CD4-positive, alpha-beta T cell treated with Interferon gamma for 1 hour (primary cell): ENCODE results near the gene OCSTAMP.

Experiments
- DNase-seq: peaks from one replicate; pipeline ENCODE4 v3.0.0-alpha.2; 2020

The OCSTAMP gene, protein sequence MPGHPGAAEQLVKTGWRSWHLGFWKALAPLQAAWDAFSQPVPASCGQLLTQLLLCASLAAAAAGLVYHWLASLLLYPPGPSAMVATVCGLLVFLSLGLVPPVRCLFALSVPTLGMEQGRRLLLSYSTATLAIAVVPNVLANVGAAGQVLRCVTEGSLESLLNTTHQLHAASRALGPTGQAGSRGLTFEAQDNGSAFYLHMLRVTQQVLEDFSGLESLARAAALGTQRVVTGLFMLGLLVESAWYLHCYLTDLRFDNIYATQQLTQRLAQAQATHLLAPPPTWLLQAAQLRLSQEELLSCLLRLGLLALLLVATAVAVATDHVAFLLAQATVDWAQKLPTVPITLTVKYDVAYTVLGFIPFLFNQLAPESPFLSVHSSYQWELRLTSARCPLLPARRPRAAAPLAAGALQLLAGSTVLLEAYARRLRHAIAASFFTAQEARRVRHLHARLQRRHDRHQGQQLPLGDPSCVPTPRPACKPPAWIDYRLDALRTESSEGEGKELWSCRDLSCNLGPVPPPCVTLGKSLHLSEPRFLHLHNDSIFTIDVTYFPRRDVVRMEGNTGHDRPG

DNA sequence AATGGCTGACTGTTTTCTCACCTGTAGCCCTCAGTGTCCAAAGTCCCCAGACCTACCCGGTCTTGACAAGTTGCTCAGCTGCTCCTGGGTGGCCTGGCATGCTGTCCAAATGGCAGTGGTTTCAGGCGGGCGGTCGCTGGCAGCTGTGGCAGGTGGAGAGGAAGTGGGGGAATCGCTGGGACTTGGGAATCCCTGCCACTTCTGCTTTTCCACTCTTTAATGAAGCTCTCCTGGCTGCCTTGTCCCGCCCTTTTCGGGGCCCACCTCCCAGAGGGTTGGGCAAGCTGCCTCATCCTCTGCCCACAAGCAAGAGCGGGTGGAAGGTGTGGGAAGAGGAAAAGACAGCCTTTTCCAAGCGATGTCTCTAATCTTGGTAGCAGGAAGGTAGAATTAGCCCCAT is at the start of gene OCSTAMP:
TSS of gene OCSTAMP (minus strand) at position 194 of the 400 bp plus-strand sequence. CDS start at position 100, 94 bp downstream.
- no peak for DNase-seq

DNA sequence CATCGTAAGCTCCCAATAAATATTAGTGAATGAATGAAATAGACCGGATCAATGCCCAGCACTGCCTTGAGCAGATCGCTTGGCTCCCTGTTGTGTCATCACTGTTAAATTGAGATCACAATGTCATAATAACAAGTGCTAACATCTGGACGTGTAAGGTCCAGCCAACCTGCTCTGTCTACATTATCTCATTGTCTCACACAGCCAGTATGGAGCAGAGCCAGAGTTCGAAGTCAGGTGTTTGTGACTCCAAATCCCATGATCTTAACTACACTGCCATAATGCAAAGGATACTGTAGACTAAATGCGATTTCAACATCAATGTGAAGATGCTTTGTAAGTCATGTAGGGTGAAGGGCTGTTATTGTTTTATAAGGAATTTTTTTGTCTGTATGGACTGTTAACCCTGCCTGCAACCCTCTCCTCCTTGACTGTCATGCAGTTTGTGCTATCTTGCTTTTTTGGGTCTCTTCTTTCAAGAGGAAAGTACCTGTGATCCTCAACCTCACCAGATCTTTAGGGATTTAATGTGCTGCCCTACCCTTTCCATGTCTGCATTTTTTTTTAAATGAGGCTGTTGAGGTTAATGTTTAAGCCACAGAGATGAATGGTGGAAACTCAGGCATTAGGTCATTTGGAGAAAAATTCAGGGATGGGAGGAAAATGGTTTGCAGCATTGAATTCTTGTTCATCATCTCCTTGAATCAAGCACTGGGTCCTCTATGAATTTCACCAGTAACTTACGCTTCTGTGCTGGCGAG is 49.0 kb upstream of the OCSTAMP start:
- DNase-seq, result no peak

DNA sequence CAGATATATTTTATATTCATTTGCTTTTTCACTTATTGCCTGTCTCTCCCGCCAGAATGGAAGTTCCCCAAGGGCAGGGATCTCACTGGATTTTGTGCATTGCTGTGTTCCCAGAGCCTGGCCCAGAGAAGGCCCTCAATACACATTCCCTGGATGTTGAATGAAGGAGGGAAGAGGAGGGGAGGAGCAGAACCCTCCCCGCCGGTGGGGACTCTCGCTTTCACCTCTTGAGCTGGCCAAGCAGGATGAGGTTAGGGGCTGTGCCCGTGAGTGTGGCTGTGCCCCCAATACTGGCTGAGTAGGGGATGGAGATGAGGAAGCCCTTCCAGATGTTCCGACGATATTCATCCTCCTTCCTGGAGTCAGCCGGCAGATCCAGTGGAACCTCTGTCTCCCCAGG is 45.5 kb upstream of the OCSTAMP start:
- no peak for DNase-seq

DNA sequence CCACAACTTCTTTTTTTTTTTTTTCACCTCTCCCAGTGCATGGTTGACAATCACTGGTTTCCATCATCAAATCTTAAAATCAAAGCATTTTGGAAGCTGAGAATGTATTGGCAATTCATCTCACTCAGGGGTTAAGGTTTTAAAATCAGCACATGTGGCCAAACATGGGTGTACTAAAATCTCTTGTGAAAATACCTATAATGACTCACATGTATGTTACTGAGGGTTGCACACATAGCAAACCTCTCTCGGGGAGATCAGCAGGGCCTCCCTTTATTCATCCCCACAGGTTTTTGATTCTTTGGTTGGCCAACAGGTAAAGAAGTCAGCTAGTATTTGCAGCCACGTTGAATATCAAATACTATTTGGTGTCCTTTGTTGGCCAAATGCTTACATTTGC is 44.3 kb upstream of the OCSTAMP start:
- no peak for DNase-seq

DNA sequence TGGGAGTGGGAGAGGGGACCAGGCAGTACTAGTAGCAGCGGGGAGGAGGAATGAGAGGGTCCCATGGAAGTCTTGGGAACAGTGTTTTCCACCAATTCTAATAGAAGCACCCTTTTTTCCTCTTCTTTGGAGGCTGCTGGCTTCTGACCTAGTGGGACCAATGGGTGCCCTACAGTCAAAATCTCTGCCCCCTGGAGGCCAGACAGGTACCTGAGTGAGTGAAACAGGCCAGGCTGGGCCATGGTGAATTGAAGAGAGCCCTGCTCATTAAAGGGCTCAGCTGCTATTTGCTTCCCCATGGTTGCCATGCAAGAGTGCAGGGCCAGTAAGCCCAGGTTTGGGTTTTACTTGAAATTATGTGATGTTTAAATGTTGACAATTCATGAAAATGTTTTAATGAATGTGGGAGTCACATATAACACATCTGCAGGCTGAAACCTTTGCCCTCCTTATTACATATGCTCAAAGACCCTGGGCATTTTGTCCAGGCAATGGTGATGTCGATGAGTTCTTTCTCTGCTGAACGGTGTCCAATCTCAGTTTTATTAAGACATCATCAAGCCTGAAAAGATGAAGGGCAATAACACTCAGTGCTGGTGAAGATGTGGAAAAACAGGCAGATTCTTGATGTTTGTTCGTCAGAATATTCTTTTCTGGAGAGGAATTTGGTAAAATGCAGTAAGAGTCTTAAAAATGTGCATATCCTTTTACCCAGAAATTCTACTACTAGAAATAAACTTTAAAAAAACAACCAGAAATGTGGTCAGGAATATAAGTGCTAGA is 42.3 kb upstream of the OCSTAMP start:
- no peak for DNase-seq

DNA sequence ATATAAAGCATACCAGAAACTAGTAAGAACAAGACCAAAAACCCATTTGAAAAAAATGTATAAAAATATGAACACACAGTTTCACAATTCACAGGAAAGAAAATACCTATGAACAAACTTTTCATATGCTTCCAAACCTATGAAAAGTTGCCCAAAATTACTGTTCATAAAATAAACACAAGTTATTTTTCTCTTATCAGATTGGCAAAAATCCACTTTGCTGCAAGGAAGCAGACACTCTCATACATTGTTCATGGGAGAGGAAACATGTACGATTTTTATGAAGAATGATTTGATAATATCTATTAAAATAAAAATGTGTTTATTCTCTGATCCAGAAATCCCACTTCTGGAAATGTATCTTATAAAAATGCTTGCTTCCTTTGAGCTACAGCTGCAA is 40.0 kb upstream of the OCSTAMP start:
- DNase-seq, result no peak

DNA sequence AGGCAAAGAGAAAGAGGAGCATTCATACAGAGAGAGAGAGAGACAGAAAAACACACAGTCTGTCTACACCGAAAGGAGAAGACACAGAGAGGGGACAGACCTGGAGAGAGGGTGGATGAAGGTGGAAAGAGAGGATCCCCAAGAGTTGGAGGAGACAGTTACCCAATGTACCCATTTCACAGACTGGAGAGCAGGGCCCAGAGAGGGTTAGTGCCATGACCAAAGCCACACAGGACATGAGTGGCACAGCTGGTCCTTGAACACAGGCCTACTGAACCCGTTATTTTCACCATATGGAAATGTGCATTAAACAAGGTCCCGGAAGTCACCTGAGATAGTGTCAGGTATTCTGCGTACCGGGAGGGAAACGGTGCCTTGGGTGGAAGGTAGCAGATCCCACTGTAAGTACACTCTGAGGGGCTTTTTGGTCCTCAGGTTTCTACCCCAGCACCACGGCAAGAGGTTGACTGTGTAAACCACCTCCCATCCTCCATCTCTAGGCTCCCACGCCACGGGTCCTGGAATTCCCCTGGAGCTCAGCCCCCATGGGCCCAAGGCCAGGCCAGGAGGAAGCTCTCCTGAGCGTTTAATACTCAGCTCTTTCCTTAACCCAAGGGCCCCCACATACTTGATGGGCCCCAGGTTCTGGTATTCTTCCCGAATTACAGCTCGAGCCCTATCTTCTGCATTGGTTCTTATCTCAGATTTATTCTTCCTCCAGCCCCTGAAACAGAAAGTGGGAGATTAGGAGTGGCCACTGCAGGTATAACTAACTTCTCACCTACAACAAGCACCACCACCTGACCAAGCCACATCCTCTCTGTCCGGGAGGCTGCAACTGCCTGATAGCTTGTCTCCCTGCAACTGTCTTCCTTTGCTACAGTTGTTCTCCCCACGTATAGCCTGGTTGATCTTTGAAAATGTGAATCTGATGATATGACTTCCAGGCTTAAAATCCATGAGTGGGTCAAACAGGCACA is 38.4 kb upstream of the OCSTAMP start:
- no peak for DNase-seq

DNA sequence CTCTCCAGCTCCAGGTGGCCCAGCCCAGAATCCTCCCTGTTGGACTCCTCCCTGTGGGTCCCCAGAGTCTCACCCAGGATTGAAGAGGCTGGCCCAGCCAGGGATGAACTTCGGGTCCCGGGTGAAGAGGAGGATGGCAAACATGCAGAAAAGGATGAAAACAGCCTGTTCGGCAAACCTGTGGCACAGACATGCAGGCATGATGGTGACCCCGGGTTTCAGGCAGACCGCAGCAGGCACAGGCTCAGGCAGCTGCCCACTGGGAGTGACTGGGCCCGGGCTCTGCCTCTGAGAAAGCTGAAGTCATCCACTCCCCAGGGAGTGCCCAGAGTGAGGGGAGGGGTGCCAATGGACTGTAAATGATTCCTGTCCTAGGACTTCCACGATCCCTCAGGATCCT is 37.5 kb upstream of the OCSTAMP start:
- DNase-seq, result no peak

DNA sequence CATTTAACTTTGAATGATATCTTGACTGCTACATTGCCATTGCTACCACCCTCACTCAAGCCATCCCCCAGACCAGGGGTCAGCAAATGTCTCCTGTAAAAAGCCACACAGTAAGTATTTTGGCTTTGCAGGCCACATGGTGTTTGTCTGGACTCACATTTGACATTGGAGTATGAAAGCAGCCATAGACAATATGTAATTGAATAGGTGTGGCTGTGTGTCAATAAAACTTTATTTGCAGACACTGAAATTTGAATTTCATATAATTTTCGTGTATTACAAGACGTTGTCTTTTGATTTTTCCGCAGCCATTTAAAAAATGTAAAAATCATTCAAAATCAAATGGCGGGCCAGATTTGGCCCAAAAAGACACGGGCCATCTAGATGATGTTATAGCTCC is 36.3 kb upstream of the OCSTAMP start:
- DNase-seq, result no peak

DNA sequence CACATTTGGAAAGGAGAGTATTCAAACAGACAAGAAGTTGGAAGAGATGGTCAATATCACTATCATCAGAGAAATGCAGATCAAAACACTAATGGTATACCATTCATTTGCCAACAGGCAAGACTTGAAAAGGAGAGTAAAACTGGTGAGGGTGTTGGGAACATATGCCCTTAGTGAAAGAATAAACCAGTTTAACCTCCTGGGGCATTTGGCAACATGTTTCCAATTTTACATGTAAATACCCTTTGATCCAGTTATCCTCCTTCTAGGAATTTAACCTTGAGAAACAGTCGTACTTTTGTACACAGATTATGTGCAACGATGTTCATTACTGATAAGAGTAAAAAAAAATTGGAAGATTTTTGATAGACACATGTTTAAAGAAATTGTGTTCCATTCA is 34.1 kb upstream of the OCSTAMP start:
- no peak for DNase-seq

DNA sequence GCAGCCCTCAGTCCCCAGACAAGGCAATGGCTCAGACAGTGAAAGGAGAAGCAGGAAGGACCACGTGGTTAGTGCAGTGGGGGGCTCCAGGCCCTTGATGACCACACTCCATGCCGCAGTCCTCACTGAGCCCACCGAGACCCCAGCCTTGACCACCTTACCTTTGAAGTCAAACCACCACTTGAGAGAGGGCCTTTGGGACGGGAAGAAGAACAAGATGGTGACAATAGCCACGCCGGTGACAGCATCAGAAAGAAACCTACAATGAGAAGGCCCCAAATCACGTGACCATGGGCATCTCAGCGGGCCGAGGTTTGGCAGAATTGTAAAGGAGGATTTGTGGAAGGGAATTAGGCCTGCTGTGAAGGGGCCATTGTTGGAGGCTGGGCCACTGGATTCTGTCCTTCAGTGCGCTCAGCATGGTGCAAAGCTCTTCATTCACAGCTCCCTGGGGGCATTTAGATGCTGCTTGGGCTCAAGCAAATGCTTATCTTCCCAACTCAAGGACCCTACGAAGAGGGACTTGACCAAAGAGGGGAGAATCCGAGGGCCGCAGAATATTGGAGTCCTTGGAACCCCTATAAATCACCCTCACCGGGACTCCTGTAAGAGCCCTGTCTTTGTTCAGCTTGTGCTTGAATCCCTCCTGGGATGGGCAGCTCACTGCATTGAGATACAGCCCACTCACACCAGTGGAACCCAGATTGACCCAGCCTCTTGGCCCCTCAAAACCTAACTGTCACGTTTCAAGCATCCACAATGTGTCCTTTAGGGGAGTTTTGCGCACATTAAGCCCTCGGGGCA is 33.2 kb upstream of the OCSTAMP start:
- DNase-seq, result no peak

DNA sequence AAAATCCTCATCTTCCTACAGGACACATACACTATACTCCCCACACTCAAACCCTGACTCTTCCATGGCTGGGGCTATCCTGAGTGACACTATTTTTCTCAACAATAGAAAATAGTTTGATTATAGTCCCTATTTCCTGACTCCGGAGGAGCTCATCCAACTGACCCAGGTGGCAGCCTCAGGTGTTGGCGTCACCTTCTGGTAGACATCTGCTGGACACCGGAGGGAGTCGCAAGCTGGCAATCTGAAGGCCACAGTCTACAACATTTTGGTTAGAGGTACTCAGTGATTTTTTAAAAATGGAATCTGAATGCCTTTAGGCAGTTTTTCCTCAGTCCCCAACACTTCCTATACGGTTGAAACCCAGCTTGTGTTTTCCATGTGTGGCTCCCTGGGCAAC is 32.2 kb upstream of the OCSTAMP start:
- DNase-seq, result no peak

DNA sequence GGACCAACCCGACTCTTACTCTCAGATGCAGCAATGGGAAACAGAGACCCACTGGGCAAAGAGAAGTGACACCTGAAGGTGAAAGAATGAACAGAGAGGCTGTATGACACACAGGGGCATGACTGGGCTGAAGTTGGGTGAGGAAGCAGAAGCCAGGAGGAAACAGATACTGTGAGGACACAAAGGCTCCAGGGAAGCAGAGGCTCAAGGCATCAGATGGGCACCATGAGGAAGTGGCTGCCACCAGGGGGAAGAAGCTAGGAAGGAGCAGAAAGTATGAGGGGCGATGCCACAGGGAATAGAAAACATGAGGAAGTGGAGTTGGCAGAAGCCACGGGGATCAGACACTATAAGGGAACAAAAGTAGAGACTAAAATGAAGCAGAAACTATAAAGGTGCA is 30.9 kb upstream of the OCSTAMP start:
- DNase-seq, result no peak

DNA sequence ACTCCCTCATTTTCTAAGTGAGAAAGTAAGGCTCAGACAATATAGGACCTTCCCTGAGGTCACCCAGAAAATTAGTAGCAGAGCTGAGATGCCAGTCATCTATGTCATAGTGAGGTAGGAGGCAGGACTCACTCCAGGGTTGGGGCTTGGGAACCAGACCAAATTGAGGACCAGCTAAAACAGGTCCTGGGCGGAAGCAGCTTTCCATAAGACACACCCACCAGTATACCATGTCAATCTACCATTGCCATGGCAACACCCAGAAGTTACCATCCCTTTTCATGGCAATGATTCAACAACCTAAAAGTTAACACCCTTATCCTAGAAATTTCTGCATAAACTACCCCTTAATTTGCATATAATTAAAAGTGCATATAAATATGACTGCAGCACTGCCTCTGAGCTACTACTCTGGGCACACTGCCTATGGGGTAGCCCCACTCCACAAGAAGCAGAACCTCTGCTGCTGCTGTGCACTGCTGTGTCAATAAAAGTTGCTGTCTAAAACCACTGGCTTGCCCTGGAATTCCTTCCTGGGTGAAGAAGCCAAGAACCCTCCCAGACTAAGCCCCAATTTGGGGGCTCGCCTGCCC is 30.3 kb upstream of the OCSTAMP start:
- no peak for DNase-seq

DNA sequence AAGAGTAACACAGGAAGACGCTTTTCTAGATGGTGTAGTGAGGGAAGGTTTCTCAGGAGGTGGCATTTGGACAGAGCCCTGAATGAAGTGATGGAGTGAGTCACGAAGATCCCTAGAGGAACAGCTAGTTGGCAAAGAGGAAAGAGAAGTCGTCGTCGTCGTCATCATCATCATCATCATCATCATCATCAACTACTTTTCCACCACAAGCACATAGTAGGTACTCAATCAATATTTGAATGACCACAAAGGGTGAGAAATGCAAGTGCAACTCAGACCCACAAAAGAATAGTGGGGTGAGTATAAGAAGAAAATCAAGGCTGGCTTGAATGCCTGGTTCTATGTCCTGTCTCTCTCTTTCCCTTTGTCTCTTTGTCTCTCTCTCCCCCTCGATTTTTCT is 28.3 kb upstream of the OCSTAMP start:
- no peak for DNase-seq

DNA sequence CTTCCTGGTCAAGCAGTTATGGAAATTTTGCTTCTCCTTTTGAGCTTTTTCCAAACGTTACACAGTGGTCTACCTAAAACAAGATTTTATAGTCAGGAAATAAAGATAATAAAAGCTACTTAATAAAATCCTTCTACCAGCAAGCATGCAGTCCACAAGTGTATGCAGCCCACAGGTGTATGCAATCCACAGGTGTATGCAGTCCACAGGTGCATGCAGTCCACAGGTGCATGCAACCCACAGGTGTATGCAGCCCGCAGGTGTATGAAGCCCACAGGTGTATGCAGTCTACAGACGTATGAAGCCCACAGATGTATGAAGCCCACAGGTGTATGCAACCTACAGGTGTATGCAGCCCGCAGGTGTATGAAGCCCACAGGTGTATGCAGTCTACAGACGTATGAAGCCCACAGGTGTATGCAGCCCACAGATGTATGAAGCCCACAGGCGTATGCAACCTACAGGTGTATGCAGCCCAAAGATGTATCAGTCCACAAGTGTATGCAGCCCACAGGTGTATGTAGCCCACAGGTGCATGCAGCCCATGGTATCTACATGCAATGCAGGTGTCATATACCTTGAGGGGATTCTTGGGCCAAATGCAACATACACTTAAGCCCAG is 26.4 kb upstream of the OCSTAMP start:
- DNase-seq, result no peak

DNA sequence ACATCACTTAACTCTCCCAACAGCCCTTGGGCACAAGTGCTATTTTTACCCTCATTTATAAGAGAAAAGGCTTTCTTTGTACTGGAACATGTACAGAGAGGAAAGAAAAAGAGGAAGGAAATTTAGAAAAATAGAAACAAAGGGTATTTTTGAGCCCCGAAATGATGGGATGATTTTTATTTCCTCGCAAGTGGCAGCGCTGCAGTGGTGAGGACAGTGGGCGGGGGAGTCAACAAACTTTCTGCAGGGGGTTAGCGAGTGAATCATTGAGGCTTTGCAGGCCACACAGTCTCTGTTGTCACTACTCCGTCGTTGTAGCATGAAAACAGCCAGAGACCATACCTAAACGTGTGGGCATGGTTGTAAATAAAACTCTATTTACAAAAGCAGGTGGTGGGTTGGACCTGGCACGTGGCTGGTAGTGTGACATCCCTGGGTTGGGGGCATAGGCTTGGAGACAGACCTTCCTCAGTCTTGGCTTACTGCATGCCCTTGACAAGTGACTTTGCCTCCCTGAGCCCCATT is 25.5 kb upstream of the OCSTAMP start:
- no peak for DNase-seq

DNA sequence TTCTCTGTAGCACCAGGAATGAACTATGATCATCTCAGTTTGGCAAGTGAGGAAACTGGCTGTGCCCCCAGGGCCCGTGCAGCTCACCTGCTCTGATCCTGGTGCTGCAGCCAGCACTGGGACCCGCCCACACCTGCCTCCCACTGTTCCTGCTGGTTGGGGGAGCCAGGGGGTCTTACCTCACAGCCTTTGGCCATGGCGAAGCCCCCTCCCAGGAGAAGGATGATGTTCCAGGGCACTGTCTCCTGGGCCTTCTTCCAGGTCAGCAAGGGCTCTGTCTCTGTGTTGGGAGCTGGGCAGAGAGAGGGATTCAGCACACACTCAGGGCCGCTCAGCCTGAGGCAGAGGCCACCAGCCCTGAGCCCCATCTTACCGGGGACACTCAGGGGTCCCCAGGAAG is 24.9 kb upstream of the OCSTAMP start:
- DNase-seq, result no peak

DNA sequence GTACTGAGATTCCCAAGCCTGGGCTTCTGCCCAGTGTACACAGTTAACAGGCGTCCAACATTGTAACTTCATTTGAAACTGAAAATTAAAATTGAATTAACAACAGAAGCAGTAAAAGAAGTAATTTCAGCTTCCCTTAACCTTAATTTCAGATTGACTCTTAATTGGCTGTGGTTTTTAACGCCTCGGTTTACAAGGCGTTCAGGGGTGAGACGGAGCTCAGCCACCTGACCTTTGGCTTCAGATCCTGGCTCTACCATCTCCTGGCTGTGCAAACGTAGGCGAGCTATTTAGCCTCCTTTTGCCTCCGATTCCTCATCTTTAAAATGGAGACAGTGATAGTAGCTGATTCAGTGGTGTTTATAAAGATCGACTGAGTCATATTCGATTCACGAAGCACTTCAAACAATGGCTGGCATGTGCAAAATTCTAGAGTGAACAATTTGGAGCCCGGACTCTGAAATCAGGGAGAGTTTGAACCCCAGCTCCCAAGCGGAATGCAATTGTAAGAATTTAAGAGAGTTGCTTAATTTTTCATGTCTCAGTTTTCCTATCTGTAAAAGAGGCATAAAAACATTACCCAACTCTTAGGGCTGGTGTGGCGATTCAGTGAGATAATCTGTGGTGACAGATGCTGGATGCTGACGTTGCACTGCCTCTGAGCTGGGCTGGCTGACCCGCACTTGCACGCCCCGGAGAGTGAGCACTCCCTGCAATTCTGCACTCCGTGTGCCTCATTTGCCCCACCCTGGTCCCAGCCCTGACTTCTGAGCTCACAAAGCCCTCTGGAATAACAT is 23.5 kb upstream of the OCSTAMP start:
- no peak for DNase-seq
